Measurements from ENCODE around the gene ZBTB18.

DNA sequence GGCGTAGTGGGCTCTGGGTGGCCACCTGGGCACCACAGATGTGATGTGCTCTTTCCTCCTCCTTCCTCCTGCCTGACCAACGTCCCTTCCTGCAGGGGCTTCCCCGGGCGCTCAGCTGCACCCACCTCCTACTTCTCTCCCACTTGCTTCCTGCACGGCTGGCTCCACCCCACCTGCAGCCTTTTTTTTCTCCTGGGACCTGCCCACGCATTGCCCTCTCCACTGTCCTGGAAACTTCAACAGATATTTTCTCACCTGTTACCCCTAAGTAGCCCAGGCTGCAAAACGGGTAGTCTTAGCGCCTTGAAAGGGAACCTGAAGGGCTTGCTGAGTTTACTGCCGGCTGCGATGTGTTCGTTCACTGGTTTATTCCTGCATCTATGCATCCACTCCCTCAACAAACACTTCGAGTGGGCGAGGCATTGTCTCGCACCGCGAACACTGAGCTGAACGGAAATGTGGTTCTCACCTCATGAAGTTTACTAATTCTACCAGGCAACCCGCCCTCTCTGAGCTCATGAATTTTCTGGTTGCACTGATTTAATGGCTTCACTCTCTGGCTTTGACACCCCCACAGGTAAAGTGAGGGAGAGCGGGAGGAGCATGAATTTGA lies 23.6 kb downstream of the ZBTB18 start:
- TF ChIP-seq, protein P1, sequence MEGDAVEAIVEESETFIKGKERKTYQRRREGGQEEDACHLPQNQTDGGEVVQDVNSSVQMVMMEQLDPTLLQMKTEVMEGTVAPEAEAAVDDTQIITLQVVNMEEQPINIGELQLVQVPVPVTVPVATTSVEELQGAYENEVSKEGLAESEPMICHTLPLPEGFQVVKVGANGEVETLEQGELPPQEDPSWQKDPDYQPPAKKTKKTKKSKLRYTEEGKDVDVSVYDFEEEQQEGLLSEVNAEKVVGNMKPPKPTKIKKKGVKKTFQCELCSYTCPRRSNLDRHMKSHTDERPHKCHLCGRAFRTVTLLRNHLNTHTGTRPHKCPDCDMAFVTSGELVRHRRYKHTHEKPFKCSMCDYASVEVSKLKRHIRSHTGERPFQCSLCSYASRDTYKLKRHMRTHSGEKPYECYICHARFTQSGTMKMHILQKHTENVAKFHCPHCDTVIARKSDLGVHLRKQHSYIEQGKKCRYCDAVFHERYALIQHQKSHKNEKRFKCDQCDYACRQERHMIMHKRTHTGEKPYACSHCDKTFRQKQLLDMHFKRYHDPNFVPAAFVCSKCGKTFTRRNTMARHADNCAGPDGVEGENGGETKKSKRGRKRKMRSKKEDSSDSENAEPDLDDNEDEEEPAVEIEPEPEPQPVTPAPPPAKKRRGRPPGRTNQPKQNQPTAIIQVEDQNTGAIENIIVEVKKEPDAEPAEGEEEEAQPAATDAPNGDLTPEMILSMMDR (IDR thresholded peaks at IDR 0.05; ENCODE audit: insufficient read depth, low read length, poor library complexity, severe bottlenecking): no peak
- TF ChIP-seq EZH2phosphoT487 (conservative IDR thresholded peaks at IDR 0.05; ENCODE audit: low read length): no peak
